Skeletal muscle satellite cell (primary cell): ENCODE data around the gene MAN2C1.
"Not testable (repeated sequence)": the region's sequence is repeated elsewhere in the genome, so short reads cannot be mapped to it uniquely, and the experiment has no call there.

Source experiments
- H3K27me3 ChIP-seq: 2 replicates; pipeline ENCODE4 v1.7.0; 2013; ENCODE audit warnings: low read length; ENCODE audit not compliant: control insufficient read depth, insufficient read depth
- H3K36me3 ChIP-seq: 2 replicates; pipeline ENCODE4 v1.7.0; 2013; ENCODE audit warnings: mild to moderate bottlenecking, control low read depth, low read length; ENCODE audit not compliant: insufficient read depth
- H3K4me1 ChIP-seq: 2 replicates; pipeline ENCODE4 v1.7.0; 2013; ENCODE audit warnings: low read length; ENCODE audit not compliant: control insufficient read depth, insufficient read depth
- H3K4me2 ChIP-seq: 2 replicates; pipeline ENCODE4 v1.7.0; 2013; ENCODE audit warnings: mild to moderate bottlenecking, low read length
- H3K4me3 ChIP-seq: 2 replicates; pipeline ENCODE4 v1.7.0; 2013; ENCODE audit warnings: low read length
- H3K9ac ChIP-seq: 2 replicates; pipeline ENCODE4 v1.7.0; 2013; ENCODE audit warnings: mild to moderate bottlenecking, low read depth, low read length, moderate library complexity
- H3K9me3 ChIP-seq: replicated peaks from 2 replicates; pipeline ENCODE4 v1.7.0; 2013; ENCODE audit warnings: mild to moderate bottlenecking, control low read depth, low read length

The MAN2C1 gene

DNA sequence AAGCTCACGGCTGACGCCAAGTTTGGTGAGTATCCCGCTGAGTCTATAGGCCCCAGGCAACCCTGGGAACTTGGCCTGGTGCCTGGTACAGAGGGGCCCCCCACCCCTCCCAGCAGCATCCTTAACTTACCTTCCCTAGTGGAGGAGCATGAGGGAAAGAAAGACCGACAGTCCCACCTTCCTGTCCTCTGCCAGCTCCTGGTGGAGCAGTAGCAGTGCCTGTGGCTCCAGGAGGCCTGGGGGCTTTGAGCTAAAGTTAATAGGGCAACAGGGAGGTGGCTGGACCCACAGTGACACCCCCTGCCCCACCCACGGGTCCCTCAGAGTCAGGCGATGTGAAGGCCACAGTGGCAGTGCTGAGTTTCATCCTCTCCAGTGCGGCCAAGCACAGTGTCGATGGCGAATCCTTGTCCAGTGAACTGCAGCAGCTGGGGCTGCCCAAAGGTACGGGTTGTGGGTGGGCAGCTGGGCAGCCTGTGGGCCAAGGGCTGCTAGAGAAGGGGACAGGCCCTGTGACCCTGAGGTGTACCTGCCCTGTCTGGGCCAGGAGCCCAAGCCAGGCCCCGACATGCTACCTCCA, 29.7 kb downstream of the MAN2C1 start:
- Histone ChIP-seq H3K4me1 (peaks cover 12% of the 10 kb centered on the region), H3K9me3 (no peaks in the 10 kb centered on the region), H3K4me3 (no peak overlapping the region), H3K36me3 (peaks cover 23% of the 10 kb centered on the region), H3K4me2 (no peak overlapping the region), H3K9ac (no peak overlapping the region), H3K27me3 (no peaks in the 10 kb centered on the region)

DNA sequence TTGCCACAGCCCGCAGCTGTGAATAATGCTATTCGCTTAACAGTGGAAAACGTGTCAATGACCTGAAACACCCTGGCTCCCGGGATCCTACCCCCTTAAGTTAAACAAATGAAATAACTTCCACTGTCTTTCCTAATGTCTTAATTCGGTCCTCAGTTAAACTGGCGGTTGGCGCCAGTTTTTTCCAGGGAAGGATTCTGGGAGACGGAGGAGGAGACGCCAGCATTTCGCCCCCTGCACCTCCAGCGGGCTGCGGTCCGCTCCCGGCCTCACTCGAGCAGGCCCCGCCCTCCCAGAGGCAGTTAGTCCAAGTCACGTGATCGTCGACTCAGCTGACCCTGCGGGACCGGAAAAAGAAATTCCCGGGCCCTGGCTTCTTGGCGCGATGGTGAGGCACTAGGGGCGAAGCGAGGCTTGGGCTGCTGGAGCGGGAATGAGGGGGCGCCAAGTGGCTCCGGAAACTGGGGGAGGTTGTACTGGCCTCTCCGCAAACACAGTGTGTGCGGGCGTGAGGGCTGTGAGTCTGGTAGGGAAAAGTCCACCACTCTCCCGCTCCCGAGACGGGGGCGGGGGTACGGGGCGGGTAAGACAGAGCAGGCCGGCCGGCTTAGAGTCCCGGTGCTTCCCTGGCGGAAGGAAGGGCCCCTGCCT, 32.6 kb downstream of the MAN2C1 start, which contains the start of gene COMMD4:
TSS of gene COMMD4 (plus strand) at position 359 of the 651 bp plus-strand sequence. CDS start at position 386, 27 bp downstream.
- Histone ChIP-seq H3K4me1 (peaks cover 12% of the 10 kb centered on the region), H3K27me3 (no peaks in the 10 kb centered on the region), H3K9ac (peak within 1 kb of the TSS; percentile 88), H3K4me2 (peak within 1 kb of the TSS; percentile 87), H3K36me3 (peaks cover 17% of the 10 kb centered on the region), H3K4me3 (peak within 1 kb of the TSS; percentile 81), H3K9me3 (no peaks in the 10 kb centered on the region)

DNA sequence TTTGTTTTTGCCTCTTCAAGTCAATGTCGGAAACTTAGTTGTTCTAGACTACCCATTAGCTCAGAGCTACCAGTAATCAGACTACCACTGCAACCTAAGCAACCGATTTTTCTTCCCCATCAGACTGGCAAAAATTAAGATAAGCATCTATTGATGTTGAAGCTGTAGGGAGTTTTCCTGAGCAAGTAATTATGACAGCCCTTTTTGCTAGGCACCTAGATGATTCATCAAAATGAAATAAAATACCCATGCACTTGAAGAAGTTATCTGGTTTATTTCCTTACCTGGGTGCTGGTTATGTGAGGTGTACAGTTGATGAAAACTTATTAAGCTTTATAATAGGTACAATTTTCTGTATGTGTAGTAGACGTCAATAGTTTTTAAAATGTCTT, 33.1 kb downstream of the MAN2C1 start:
- Histone ChIP-seq H3K4me2 (peak overlapping the region; percentile 87), H3K27me3 (no peaks in the 10 kb centered on the region), H3K9me3 (no peaks in the 10 kb centered on the region), H3K4me3 (peak overlapping the region; percentile 81), H3K9ac (peak overlapping the region; percentile 88), H3K4me1 (peaks cover 12% of the 10 kb centered on the region), H3K36me3 (peaks cover 13% of the 10 kb centered on the region)

DNA sequence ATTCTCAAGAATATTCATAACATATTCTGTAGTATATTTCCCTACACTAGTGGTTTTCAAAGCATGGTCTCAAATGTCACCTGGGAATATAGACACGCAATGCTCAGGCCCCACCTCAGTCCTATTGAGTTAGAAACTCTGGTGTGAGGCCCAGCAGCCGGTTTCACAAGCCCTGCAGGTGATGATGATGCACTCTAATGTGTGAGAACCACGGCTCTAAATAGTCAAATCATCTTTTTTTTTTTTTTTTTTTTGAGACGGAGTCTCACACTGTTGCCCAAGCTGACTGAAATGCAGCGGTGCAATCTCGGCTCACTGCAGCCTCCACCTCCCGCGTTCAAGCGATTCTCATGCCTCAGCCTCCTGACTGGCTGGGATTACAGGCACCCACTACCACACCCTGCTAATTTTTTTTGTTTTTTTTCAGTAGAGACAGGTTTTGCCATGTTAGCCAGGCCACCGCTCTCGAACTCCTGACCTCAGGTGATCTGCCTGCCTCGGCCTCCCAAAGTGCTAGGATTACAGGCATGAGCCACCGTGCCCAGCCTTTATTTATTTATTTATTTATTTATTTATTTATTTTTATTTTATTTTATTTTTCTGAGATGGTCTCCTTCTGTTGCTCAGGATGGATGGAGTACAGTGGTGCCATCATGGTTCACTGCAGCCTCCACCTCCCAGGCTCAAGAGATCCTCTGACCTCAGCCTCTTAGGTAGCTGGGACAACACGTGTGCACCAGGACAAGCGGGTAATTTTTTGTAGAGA, 34.6 kb downstream of the MAN2C1 start:
- not testable (repeated sequence) for H3K9me3 ChIP-seq, H3K27me3 ChIP-seq, H3K4me2 ChIP-seq, H3K9ac ChIP-seq, H3K4me3 ChIP-seq, H3K36me3 ChIP-seq
- H3K4me1 ChIP-seq: peaks cover 12% of the 10 kb centered on the region

DNA sequence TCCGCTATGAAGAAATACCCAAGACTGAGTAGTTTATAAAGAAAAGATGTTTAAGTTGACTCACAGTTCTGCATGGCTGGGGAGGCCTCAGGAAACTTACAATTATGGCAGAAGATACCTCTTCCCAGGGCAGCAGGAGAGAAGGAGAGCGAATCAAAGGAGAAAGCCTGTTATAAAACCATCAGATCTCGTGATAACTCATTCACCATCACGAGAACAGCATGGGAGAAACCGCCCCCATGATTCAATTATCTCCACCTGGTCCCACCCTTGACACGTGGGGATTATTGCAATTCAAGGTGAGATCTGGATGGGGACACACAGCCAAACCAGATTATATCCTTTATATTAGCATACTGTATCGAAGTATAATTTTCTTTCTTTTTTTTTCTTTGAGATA, 36.3 kb downstream of the MAN2C1 start:
- H3K4me3 ChIP-seq, H3K4me2 ChIP-seq, H3K9me3 ChIP-seq, H3K27me3 ChIP-seq, H3K36me3 ChIP-seq, H3K9ac ChIP-seq: not testable (repeated sequence)
- peaks cover 12% of the 10 kb centered on the region for H3K4me1 ChIP-seq

DNA sequence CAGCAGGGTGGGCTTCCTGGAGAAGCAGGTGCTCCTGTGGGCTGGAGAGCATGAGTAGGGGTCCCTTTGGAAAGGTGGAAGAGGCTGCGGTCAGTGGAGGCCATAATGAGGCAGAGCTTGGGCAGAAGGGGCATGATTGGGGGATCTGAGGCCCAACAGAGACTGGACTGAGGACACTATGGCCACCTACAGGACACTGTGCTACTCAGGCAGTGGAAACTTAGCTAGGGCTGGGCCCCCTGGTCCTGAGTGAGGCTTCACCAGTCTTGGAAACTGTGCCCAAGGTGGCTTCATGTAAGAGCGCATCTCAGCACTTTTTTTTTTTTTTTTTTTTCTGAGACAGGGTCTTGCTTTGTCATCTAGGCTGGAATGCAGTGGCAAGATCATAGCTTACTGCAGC, 38.8 kb downstream of the MAN2C1 start:
- H3K4me1 ChIP-seq: no peaks in the 10 kb centered on the region
- peaks cover 4% of the 10 kb centered on the region for H3K27me3 ChIP-seq
- no peak overlapping the region for H3K9ac ChIP-seq
- no peaks in the 10 kb centered on the region for H3K9me3 ChIP-seq
- H3K4me3 ChIP-seq: no peak overlapping the region
- H3K36me3 ChIP-seq: no peaks in the 10 kb centered on the region
- H3K4me2 ChIP-seq: no peak overlapping the region

DNA sequence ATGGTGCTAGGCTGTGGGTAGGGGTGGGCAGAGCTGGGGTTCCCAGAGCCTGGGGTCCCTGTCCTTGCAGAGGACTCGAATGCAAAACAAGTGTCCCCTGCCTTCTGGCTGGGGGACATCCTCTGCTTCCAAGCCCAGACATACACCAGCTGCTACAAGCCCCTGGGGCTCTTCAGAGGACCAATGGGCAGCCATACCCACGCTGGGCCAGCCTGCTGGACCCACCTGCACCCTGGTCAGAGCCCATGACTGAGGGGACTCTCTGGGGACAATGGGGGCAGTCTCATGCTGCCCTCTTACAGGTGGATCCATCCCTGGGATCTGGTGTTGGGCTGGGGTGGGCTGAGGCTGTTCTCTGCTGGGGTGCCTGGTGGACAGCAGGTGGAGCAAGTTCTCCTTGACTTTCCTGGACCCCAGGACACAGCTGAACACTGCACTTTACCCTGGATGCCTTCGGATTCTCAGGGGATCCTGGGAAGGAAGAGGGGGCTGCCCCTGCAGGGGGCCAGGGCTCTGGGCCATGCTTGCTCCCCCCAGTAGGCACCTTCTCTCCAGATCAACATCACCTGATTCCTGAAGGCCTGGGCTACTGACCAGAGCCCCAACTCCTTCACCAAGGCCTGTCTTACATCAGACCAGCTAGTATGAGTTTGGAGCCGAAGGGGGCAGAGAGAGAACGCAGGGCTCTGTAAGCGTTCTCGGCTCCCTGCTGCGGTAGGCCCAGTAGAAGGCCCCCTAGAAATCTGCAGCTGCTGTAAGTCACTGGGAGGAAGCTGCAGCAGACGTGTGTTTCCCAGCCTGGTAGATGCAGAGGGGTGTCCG, 39.7 kb downstream of the MAN2C1 start:
- H3K4me3 ChIP-seq: no peak overlapping the region
- H3K4me1 ChIP-seq: no peaks in the 10 kb centered on the region
- no peak overlapping the region for H3K4me2 ChIP-seq
- no peaks in the 10 kb centered on the region for H3K9me3 ChIP-seq
- no peak overlapping the region for H3K9ac ChIP-seq
- no peaks in the 10 kb centered on the region for H3K36me3 ChIP-seq
- peaks cover 6% of the 10 kb centered on the region for H3K27me3 ChIP-seq

DNA sequence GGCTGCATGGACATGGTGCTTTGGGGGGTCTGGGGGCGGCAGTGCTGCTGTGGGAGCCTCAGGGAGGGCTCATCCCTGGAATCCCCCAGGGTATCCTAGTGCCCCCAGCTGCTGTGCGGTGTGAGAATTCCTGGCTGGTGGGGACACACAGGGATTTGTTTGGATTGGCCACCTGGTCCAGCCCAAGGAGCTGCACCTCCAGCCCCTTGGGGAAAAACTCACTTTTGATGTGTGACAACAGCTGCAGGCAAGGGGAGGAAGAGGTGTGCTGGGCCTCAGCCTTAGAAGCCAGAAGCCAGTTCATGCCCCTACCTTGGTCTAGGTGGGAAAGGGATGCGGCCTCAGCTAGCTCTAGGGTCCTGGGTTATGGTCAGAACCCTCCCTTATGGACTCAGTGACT, 40.9 kb downstream of the MAN2C1 start:
- Histone ChIP-seq H3K4me2 (no peak overlapping the region), H3K4me3 (no peak overlapping the region), H3K36me3 (no peaks in the 10 kb centered on the region), H3K27me3 (peaks cover 12% of the 10 kb centered on the region), H3K9ac (no peak overlapping the region), H3K4me1 (no peaks in the 10 kb centered on the region), H3K9me3 (no peaks in the 10 kb centered on the region)

DNA sequence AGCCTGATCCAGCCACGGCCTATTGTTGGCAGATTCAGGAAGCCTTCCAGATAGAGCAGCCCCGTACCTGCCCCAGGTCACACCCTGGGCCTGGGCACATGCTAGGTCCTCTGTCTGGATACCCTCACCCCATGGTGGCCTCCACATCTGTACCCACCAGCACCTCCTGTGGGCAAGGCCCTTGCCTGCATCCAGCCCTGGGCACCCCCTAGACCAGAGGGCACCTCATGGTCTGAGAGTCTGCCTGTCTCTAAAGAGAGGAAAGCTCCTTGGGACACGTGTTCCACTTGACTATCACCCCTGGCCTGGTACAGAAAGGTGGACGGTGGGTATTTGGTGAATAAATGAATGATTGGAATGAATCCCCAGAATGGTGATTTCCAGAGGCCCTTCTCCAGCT, 41.4 kb downstream of the MAN2C1 start:
- no peak overlapping the region for H3K9ac ChIP-seq
- peaks cover 16% of the 10 kb centered on the region for H3K27me3 ChIP-seq
- no peaks in the 10 kb centered on the region for H3K4me1 ChIP-seq
- no peaks in the 10 kb centered on the region for H3K36me3 ChIP-seq
- H3K4me2 ChIP-seq: no peak overlapping the region
- H3K4me3 ChIP-seq: no peak overlapping the region
- H3K9me3 ChIP-seq: no peaks in the 10 kb centered on the region

DNA sequence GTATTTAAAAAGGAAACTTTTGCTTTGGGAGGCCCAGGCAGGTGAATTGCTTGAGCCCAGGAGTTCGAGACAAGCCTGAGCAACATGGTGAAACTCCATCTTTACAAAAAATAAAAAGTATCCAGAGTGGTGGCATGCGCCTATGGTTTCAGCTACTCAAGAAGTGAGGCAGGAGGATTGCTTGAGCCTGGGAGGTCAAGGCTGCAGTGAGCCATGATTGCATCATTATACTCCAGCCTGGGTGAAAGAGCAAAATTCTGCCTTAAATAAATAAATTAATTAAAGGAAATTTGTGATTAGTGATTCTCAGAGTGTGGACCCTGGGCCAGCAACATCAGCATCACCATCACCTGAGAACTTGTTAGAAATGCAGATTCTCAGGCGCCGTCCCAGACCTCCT, 42.5 kb downstream of the MAN2C1 start:
- Histone ChIP-seq H3K4me1 (no peaks in the 10 kb centered on the region), H3K27me3 (peaks cover 25% of the 10 kb centered on the region), H3K4me2 (no peak overlapping the region), H3K36me3 (no peaks in the 10 kb centered on the region), H3K4me3 (no peak overlapping the region), H3K9ac (no peak overlapping the region), H3K9me3 (no peaks in the 10 kb centered on the region)

DNA sequence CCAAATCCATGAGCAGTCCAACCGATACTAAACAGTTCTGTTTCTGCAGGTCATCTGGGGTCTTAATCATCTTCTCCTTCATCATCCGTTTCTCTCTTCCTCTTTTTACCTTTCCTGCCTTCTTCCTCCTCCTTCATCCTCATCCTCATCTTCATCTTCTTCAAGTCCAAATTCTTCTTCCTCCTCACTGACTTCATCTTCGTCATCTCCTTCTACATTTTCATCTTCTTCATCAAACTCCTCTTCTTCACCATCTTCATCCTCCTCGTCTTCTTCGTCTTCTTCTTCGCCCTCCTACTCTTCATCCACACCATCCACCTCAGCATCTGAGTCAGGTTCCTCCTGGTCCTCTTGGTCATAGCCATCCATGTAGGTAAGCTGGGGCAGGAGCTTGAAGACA, 46.7 kb downstream of the MAN2C1 start:
- no peak overlapping the region for H3K4me2 ChIP-seq
- no peak overlapping the region for H3K9ac ChIP-seq
- H3K27me3 ChIP-seq: peaks cover 30% of the 10 kb centered on the region
- H3K9me3 ChIP-seq: no peaks in the 10 kb centered on the region
- H3K4me1 ChIP-seq: no peaks in the 10 kb centered on the region
- no peaks in the 10 kb centered on the region for H3K36me3 ChIP-seq
- H3K4me3 ChIP-seq: no peak overlapping the region
